ENCODE data around the gene GRIK4. TPM values are rescaled to one million over a fixed set of nuclear protein-coding genes. Genes with fewer than 3 reads are reported as not detected.

Gene GRIK4
- total RNA-seq, 1 donor from 2014 or later = 2.2 TPM

- FAIRE-seq (no peak), DNase-seq (ENCODE audit: low read depth) (peak; percentile 32)
- H3K27me3 ChIP-seq (ENCODE audit: insufficient read depth, low read length) = no peaks in the 10 kb centered on the region
- H3K4me1 Mint-ChIP-seq (ENCODE audit: low read depth, unreplicated experiment) = peaks cover 23% of the 10 kb centered on the region
- H3K4me3 Mint-ChIP-seq (ENCODE audit: unreplicated experiment) = no peak overlapping the region
- peaks cover 4% of the 10 kb centered on the region for H3K36me3 Mint-ChIP-seq (ENCODE audit: low read depth, unreplicated experiment)
- TF ChIP-seq EZH2 (IDR thresholded peaks at IDR 0.05; ENCODE audit: insufficient read depth, low read length) (no peak), CTCF (IDR thresholded peaks at IDR 0.05; ENCODE audit: insufficient read depth, low read depth, low read length) (no peak)
- no peaks in the 10 kb centered on the region for H3K36me3 ChIP-seq (ENCODE audit: insufficient read depth, low read length)
- no peaks in the 10 kb centered on the region for H3K9me3 Mint-ChIP-seq (ENCODE audit: unreplicated experiment)
- H3K9me3 ChIP-seq (ENCODE audit: insufficient read depth, low read depth, low read length) = no peaks in the 10 kb centered on the region
- peaks cover 5% of the 10 kb centered on the region for H3K27me3 Mint-ChIP-seq (ENCODE audit: low read depth, unreplicated experiment)
- H3K4me2 ChIP-seq (ENCODE audit: low read length) = peak overlapping the region; percentile 21
- peak overlapping the region; percentile 76 for H3K27ac Mint-ChIP-seq (ENCODE audit: unreplicated experiment)
- peaks cover 3% of the 10 kb centered on the region for H3K4me1 ChIP-seq (ENCODE audit: insufficient read depth, low read length)
- no peak overlapping the region for H3K9ac ChIP-seq (ENCODE audit: low read length)
- H4K20me1 ChIP-seq (ENCODE audit: insufficient read depth, low read length) = no peaks in the 10 kb centered on the region
- no peak overlapping the region for H3K4me3 ChIP-seq (ENCODE audit: insufficient read depth, low read depth, low read length)
- H2AFZ ChIP-seq (ENCODE audit: low read depth, low read length) = no peak overlapping the region
- H3K79me2 ChIP-seq (ENCODE audit: insufficient read depth, low read length) = no peaks in the 10 kb centered on the region
- H3K27ac ChIP-seq (ENCODE audit: low read depth, low read length) = no peak overlapping the region
Observed at GRCh38 chr11:120612513-120613263, 101.1 kb downstream of the GRIK4 start.

- no peak overlapping the region for H3K4me3 Mint-ChIP-seq (ENCODE audit: unreplicated experiment)
- DNase-seq (ENCODE audit: low read depth) (no peak), FAIRE-seq (no peak)
- no peak overlapping the region for H3K9ac ChIP-seq (ENCODE audit: low read length)
- no peaks in the 10 kb centered on the region for H3K27me3 ChIP-seq (ENCODE audit: insufficient read depth, low read length)
- no peak overlapping the region for H2AFZ ChIP-seq (ENCODE audit: low read depth, low read length)
- H3K9me3 ChIP-seq (ENCODE audit: insufficient read depth, low read depth, low read length) = peaks cover 5% of the 10 kb centered on the region
- peaks cover 3% of the 10 kb centered on the region for H3K4me1 ChIP-seq (ENCODE audit: insufficient read depth, low read length)
- peak overlapping the region; percentile 76 for H3K27ac Mint-ChIP-seq (ENCODE audit: unreplicated experiment)
- peaks cover 21% of the 10 kb centered on the region for H3K4me1 Mint-ChIP-seq (ENCODE audit: low read depth, unreplicated experiment)
- peaks cover 6% of the 10 kb centered on the region for H3K36me3 Mint-ChIP-seq (ENCODE audit: low read depth, unreplicated experiment)
- H3K9me3 Mint-ChIP-seq (ENCODE audit: unreplicated experiment) = peaks cover 6% of the 10 kb centered on the region
- no peaks in the 10 kb centered on the region for H3K79me2 ChIP-seq (ENCODE audit: insufficient read depth, low read length)
- H3K27me3 Mint-ChIP-seq (ENCODE audit: low read depth, unreplicated experiment) = no peaks in the 10 kb centered on the region
- H3K36me3 ChIP-seq (ENCODE audit: insufficient read depth, low read length) = no peaks in the 10 kb centered on the region
- no peaks in the 10 kb centered on the region for H4K20me1 ChIP-seq (ENCODE audit: insufficient read depth, low read length)
- H3K4me3 ChIP-seq (ENCODE audit: insufficient read depth, low read depth, low read length) = no peak overlapping the region
- TF ChIP-seq EZH2 (IDR thresholded peaks at IDR 0.05; ENCODE audit: insufficient read depth, low read length) = no peak
- TF ChIP-seq CTCF (IDR thresholded peaks at IDR 0.05; ENCODE audit: insufficient read depth, low read depth, low read length) = no peak
- no peak overlapping the region for H3K27ac ChIP-seq (ENCODE audit: low read depth, low read length)
- peak overlapping the region; percentile 21 for H3K4me2 ChIP-seq (ENCODE audit: low read length)
Observed at GRCh38 chr11:120613264-120614226, 102.0 kb downstream of the GRIK4 start.
